Stomach (tissue), 4 donors: ENCODE data around the gene FAM24B.

ENCODE experiments used
- POLR2A ChIP-seq, 4 donors: fragments of 450-650 bp; IDR thresholded peaks; one replicate each; pipeline ENCODE4 v1.6.1; 2016; ENCODE audit warnings: antibody characterized with exemption in 4 of 4, control low read depth in 2 of 4, mild to moderate bottlenecking in 1 of 4, moderate library complexity in 1 of 4
- TF ChIP-seq, protein P1 (sequence below), 7 experiments: fragments of 450-650 bp in 4 of 7; fragments of 200-600 bp in 3 of 7; sonication (generic) in 3 of 7; IDR thresholded peaks; one replicate each; pipeline ENCODE4 v1.5.1; 2016 to 2019; ENCODE audit warnings: antibody characterized with exemption in 7 of 7, control low read depth in 2 of 7, mild to moderate bottlenecking in 1 of 7

GRCh38 chr10:122827302-122827701, 52.1 kb downstream of the FAM24B start:
- TF ChIP-seq, protein P1, sequence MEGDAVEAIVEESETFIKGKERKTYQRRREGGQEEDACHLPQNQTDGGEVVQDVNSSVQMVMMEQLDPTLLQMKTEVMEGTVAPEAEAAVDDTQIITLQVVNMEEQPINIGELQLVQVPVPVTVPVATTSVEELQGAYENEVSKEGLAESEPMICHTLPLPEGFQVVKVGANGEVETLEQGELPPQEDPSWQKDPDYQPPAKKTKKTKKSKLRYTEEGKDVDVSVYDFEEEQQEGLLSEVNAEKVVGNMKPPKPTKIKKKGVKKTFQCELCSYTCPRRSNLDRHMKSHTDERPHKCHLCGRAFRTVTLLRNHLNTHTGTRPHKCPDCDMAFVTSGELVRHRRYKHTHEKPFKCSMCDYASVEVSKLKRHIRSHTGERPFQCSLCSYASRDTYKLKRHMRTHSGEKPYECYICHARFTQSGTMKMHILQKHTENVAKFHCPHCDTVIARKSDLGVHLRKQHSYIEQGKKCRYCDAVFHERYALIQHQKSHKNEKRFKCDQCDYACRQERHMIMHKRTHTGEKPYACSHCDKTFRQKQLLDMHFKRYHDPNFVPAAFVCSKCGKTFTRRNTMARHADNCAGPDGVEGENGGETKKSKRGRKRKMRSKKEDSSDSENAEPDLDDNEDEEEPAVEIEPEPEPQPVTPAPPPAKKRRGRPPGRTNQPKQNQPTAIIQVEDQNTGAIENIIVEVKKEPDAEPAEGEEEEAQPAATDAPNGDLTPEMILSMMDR (IDR thresholded peaks at IDR 0.05): no peak
- TF ChIP-seq POLR2A (IDR thresholded peaks at IDR 0.05): no peak
